Fibroblast of skin of abdomen (primary cell): ENCODE measurements around the gene GATM. TPM values are rescaled to one million over a fixed set of nuclear protein-coding genes. Genes with fewer than 3 reads are reported as not detected.

Source experiments
- DNase-seq: peaks from one replicate; pipeline ENCODE4 v3.0.0-alpha.2; 2013
- polyA plus RNA-seq, 2 experiments: library from polyadenylated mRNA; unstranded; fragments of 120-200 nt; gene quantifications; one replicate each; pipeline ENCODE4 v1.2.1, GENCODE V29; 2013; ENCODE audit not compliant: insufficient read length in 2 of 2

GATM gene
- 0.68 TPM for polyA plus RNA-seq (2013, experiment 1 of 2; ENCODE audit: insufficient read length)
- 1.1 TPM for polyA plus RNA-seq (2013, experiment 2 of 2; ENCODE audit: insufficient read length)

GRCh38 chr15:45378149-45378912, at the start of gene GATM:
GATM (minus strand) TSS chr15:45378544; CDS start chr15:45378453, 91 bp downstream.
- peak; percentile 82 for DNase-seq

- no peak for DNase-seq
Measured at GRCh38 chr15:45427085-45427484, 48.7 kb upstream of the GATM start.

GRCh38 chr15:45425135-45425534, 46.8 kb upstream of the GATM start:
- DNase-seq: peak; percentile 37

DNA sequence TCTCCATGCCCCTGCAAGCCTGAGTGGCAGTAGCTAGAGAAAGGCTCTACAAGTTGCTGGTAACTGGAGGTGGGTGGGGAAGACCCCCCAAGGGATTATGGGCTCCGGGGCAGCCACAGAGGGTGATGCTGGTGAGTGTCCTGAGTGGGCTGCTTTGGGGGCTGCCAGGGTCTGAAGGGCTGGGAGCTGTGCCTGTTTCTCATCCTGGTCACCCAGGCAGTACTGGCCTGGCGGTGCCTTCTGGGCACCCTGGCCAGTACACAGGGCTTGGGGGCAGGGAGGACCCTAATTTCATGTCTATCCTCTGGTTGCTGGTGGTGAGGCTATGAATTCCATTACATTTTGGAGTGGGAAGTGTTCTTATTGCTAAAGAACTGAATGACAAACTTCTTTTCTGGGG, 46.1 kb upstream of the GATM start:
- DNase-seq: no peak

GRCh38 chr15:45417303-45417950, 39.1 kb upstream of the GATM start:
- DNase-seq: no peak

- no peak for DNase-seq
Measured at GRCh38 chr15:45414215-45414885, 36.0 kb upstream of the GATM start.

GRCh38 chr15:45409596-45409995, 31.3 kb upstream of the GATM start:
- DNase-seq: no peak

- no peak for DNase-seq
Measured at GRCh38 chr15:45407786-45408185, 29.4 kb upstream of the GATM start.

GRCh38 chr15:45402955-45403877, 24.9 kb upstream of the GATM start:
- peak; percentile 22 for DNase-seq

DNA sequence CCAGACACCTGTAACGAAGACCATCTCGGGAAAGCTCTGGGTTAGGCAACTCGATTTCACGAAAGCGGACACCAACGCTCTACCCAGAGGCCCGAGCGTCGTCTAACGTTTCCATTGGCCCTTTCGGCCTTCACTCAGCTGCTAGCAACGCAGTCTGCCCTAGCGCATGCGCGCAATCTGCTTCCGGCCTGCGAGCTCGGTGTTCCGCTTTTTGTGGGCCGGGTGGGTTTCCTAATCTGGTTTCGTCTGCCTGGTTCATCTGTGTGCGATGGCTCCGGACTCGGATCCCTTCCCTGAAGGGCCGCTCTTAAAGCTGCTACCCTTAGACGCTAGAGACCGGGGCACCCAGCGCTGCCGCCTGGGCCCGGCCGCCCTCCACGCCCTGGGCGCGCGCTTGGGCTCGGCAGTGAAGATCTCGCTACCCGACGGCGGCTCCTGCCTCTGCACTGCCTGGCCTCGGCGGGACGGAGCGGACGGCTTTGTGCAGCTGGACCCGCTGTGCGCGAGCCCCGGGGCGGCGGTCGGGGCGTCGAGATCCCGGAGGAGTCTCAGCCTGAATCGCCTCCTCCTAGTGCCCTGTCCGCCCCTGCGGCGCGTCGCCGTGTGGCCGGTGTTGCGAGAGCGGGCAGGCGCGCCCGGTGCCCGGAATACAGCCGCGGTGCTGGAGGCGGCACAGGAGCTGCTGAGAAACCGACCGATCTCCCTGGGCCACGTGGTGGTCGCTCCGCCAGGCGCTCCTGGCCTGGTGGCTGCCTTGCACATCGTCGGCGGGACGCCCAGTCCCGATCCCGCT, 24.0 kb upstream of the GATM start:
- DNase-seq: peak; percentile 99

GRCh38 chr15:45401665-45402161, 23.4 kb upstream of the GATM start:
- no peak for DNase-seq

- peak; percentile 48 for DNase-seq
Measured at GRCh38 chr15:45399381-45400212, 21.3 kb upstream of the GATM start.

DNA sequence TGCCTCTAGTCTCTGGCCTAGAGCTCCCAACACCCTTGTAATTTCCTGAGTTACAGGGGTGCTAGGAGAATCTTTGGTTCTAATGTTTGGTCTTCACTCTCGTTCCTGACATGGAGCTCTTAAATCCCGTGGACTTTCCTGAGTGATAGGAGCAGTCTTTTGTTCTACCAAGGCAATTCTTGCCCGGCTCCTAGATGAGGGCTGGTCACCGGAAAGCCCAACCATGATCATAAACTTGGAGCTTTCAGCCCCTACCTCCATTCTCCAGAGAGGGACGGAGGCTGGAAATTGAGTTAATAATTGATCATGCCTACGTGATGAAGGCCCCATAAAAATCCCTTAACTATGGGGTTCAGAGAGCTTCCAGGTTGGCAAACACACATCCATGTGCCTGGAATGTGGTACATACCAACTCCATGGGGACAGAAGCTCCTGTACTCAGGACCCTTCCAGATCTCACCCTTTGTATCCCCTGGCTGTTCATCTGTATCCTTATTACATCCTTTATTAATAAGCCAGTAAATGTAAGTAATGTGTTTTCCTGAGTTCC, 18.8 kb upstream of the GATM start:
- DNase-seq: no peak

- DNase-seq: no peak
Measured at GRCh38 chr15:45395943-45396342, 17.6 kb upstream of the GATM start.

DNA sequence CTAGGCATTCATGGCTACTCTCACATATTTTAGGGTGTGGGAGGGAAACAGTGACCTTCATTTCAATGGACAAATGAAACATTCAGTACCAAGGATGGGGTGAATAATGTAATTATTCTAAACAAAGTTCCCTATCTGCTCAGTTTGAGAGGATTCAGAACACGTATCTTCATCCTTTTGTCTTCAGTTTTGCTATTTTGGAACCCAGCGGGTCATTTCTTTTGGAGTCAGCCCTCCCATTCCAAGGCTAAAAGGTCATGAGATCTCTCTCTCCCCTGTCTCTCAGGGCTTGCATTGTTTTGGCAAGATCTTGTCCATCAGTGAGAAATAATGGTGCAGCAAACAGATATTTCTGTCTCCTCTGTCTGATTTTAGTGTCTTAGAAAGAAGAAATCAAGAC, 16.3 kb upstream of the GATM start:
- DNase-seq: no peak

DNA sequence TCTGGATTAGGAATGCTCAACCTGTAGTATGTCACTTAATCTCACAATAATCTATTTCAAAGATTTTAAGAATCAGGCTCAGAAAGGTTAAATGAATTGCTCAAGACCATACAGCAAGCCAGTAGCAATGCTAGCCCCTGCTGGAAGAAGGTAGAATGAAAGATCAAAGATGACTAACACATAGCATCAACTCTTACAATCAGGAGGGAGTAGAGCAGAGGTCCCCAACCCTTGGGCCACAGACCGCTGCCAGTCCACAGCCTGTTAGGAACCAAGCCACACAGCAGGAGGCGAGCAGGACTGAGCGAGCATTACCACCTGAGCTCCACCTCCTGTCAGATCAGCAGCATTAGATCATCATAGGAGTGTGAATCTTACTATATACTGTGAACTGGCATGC, 15.5 kb upstream of the GATM start:
- DNase-seq: no peak

DNA sequence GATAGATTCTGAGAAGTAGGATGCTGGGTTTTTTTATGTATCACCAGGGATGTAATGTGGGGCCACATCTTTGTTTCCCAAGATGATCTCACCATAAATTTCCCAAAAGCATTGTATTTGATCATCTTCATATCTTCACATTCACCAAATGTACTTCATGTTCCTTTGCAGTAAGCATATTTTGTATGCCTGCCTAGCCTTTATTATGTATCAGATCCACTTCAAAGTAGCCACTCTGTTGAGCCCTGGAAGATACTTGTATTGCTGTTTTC, 14.2 kb upstream of the GATM start:
- DNase-seq: no peak

GRCh38 chr15:45391746-45392583, 13.6 kb upstream of the GATM start:
- DNase-seq: no peak

GRCh38 chr15:45389351-45389750, 11.0 kb upstream of the GATM start:
- no peak for DNase-seq
